ENCODE results near the gene SLC30A1. TPM values are rescaled to one million over a fixed set of nuclear protein-coding genes. Genes with fewer than 3 reads are reported as not detected.

SLC30A1 gene
- total RNA-seq, 1 experiment from 2014 or later = 9.7 TPM

DNA sequence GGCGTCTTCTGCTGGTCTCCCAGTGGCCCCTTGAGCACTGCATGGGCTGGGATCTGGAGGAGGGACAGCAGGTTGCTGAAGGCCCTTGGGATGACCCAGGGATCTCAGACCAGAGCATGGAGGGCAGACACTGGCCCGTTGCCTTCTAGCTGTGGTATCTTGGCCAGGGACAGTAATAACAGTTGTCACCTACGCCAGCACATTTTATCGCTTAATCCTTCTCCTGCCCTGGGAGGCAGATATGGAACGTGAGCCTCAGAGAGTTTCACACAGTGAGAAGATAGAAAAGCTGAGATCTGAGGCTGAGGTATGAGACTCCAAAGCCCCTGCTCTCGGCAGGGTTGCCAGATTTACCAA, 46.9 kb downstream of the SLC30A1 start:
- no peaks in the 10 kb centered on the region for H4K20me1 ChIP-seq (ENCODE audit: insufficient read depth)
- ChIA-PET POLR2A (interaction anchor here (1.1 kb wide), 1 partner anchor 10 kb away, joined by 3 read pairs; no protein-coding TSS in a partner anchor), CTCF (interaction anchor here (0.7 kb wide), 1 partner anchor 18 kb away, joined by 3 read pairs; no protein-coding TSS in a partner anchor)

GRCh38 chr1:211531194-211532087, 47.5 kb downstream of the SLC30A1 start:
- CTCF ChIA-PET = interaction anchor here (0.7 kb wide), 1 partner anchor 17 kb away, joined by 3 read pairs; no protein-coding TSS in a partner anchor
- H3K9me3 ChIP-seq (ENCODE audit: control insufficient read depth in 1 of 2, insufficient read depth in 1 of 2, low read depth in 1 of 2, low read length in 2 of 2) = no peaks in the 10 kb centered on the region
- POLR2A ChIA-PET = interaction anchor here (1.1 kb wide), 1 partner anchor 11 kb away, joined by 3 read pairs; no protein-coding TSS in a partner anchor
- TF ChIP-seq ATF3 (IDR thresholded peaks at IDR 0.05) = no peak
- TF ChIP-seq MAX (IDR thresholded peaks at IDR 0.05) = no peak
- no peak for TF ChIP-seq EZH2phosphoT487 (IDR thresholded peaks at IDR 0.05; ENCODE audit: borderline replicate concordance)
- no peak for TF ChIP-seq ELF1 (IDR thresholded peaks at IDR 0.05; ENCODE audit: borderline replicate concordance, low read depth)
- TF ChIP-seq JUND (IDR thresholded peaks at IDR 0.05) = no peak
- no peak for TF ChIP-seq ZBTB33 (IDR thresholded peaks at IDR 0.05; ENCODE audit: extremely low read depth, insufficient replicate concordance, low read length)
- no peak for TF ChIP-seq RAD21 (IDR thresholded peaks at IDR 0.05; ENCODE audit: low read depth)
- TF ChIP-seq FOSL1 (IDR thresholded peaks at IDR 0.05; ENCODE audit: low read depth) = no peak
- TF ChIP-seq POLR2A (IDR thresholded peaks at IDR 0.05; ENCODE audit: borderline replicate concordance, extremely low read depth, insufficient read depth, insufficient read length) = no peak
- TF ChIP-seq TCF7L2 (IDR thresholded peaks at IDR 0.05; ENCODE audit: borderline replicate concordance, extremely low read depth, insufficient read depth, insufficient read length) = no peak

More for the DNA sequence above, 46.9 kb downstream of the SLC30A1 start:
- RAD21 ChIA-PET (ENCODE audit: low non-redundant PET in 1 of 2, low total read pairs in 2 of 2, uncharacterized antibody in 2 of 2, unreplicated experiment in 2 of 2) = no interaction called here
- BruUV-seq (replicated peaks) = no TSS peak
- H3K4me1 ChIP-seq (ENCODE audit: control insufficient read depth in 1 of 2, insufficient read depth in 2 of 2, low read length in 2 of 2) = no peaks in the 10 kb centered on the region
- no peaks in the 10 kb centered on the region for H3K36me3 ChIP-seq (ENCODE audit: control insufficient read depth in 1 of 2, insufficient read depth in 2 of 2, low read length in 2 of 2)
- H3K9ac ChIP-seq (ENCODE audit: low read length) = no peak overlapping the region
- no peak for TF ChIP-seq ATF3 (IDR thresholded peaks at IDR 0.05)
- no peak for TF ChIP-seq YY1 (IDR thresholded peaks at IDR 0.05; ENCODE audit: extremely low read depth, insufficient replicate concordance, low read depth, low read length)
- TF ChIP-seq ZFX (IDR thresholded peaks at IDR 0.05) = no peak
- no peak for TF ChIP-seq CBX3 (IDR thresholded peaks at IDR 0.05; ENCODE audit: low read depth)
- TF ChIP-seq SP1 (IDR thresholded peaks at IDR 0.05; ENCODE audit: low read depth) = no peak
- TF ChIP-seq ELF1 (IDR thresholded peaks at IDR 0.05; ENCODE audit: borderline replicate concordance, low read depth) = no peak
- TF ChIP-seq MAX (IDR thresholded peaks at IDR 0.05) = no peak
- H3K9me2 ChIP-seq (ENCODE audit: insufficient read depth) = no peaks in the 10 kb centered on the region
- H3K27ac ChIP-seq (ENCODE audit: low read depth, low read length) = no peak overlapping the region
- no peaks in the 10 kb centered on the region for H3K9me3 ChIP-seq (ENCODE audit: control insufficient read depth in 1 of 2, insufficient read depth in 1 of 2, low read depth in 1 of 2, low read length in 2 of 2)
- no peak overlapping the region for H3K4me2 ChIP-seq (ENCODE audit: low read length)
- H3K27me3 ChIP-seq (ENCODE audit: insufficient read depth, low read length) = peaks cover 8% of the 10 kb centered on the region; the same call in 1 of the 2 replicates
- intact Hi-C loops (cut with micrococcal nuclease) = no loop called here
- DNase-seq (ENCODE audit: low read depth, low spot score) = no peak
- H3K4me3 ChIP-seq (replicated peaks in 1 of 2; ENCODE audit: low read depth in 1 of 2, low read length in 2 of 2) = no peak overlapping the region
- H2AFZ ChIP-seq (ENCODE audit: low read depth, low read length, poor library complexity, severe bottlenecking) = no peak overlapping the region
- ATAC-seq = no peak
- no peaks in the 10 kb centered on the region for H3K79me2 ChIP-seq (ENCODE audit: insufficient read depth, low read length)

More at GRCh38 chr1:211531194-211532087, 47.5 kb downstream of the SLC30A1 start:
- no peak overlapping the region for H3K27ac ChIP-seq (ENCODE audit: low read depth, low read length)
- intact Hi-C loops (cut with micrococcal nuclease) = no loop called here
- H3K79me2 ChIP-seq (ENCODE audit: insufficient read depth, low read length) = no peaks in the 10 kb centered on the region
- DNase-seq (ENCODE audit: low read depth, low spot score) (no peak), ATAC-seq (no peak)
- H2AFZ ChIP-seq (ENCODE audit: low read depth, low read length, poor library complexity, severe bottlenecking) = no peak overlapping the region
- BruUV-seq (replicated peaks) = no TSS peak
- no peaks in the 10 kb centered on the region for H4K20me1 ChIP-seq (ENCODE audit: insufficient read depth)
- no peak overlapping the region for H3K4me2 ChIP-seq (ENCODE audit: low read length)
- H3K9ac ChIP-seq (ENCODE audit: low read length) = no peak overlapping the region
- H3K4me1 ChIP-seq (ENCODE audit: control insufficient read depth in 1 of 2, insufficient read depth in 2 of 2, low read length in 2 of 2) = no peaks in the 10 kb centered on the region
- RAD21 ChIA-PET (ENCODE audit: low non-redundant PET in 1 of 2, low total read pairs in 2 of 2, uncharacterized antibody in 2 of 2, unreplicated experiment in 2 of 2) = no interaction called here
- H3K9me2 ChIP-seq (ENCODE audit: insufficient read depth) = no peaks in the 10 kb centered on the region
- H3K27me3 ChIP-seq (ENCODE audit: insufficient read depth, low read length) = peaks cover 8% of the 10 kb centered on the region; the same call in 1 of the 2 replicates
- no peaks in the 10 kb centered on the region for H3K36me3 ChIP-seq (ENCODE audit: control insufficient read depth in 1 of 2, insufficient read depth in 2 of 2, low read length in 2 of 2)
- no peak overlapping the region for H3K4me3 ChIP-seq (replicated peaks in 1 of 2; ENCODE audit: low read depth in 1 of 2, low read length in 2 of 2)

Measured in HCT116 (cell line).